Stomach (tissue), 4 donors: ENCODE measurements around the gene CENPX.

Experiments
- EP300 ChIP-seq: sonication (generic); formaldehyde crosslinking; IDR thresholded peaks from one replicate; pipeline ENCODE4 v1.6.1; 2017; ENCODE audit warnings: antibody characterized with exemption
- POLR2A ChIP-seq, 4 donors: fragments of 450-650 bp; IDR thresholded peaks; one replicate each; pipeline ENCODE4 v1.6.1; 2016; ENCODE audit warnings: antibody characterized with exemption in 4 of 4, control low read depth in 2 of 4, mild to moderate bottlenecking in 1 of 4, moderate library complexity in 1 of 4
- POLR2AphosphoS5 ChIP-seq, 3 donors: sonication (generic); formaldehyde crosslinking; IDR thresholded peaks; one replicate each; pipeline ENCODE4 v1.6.1; 2016; ENCODE audit warnings: antibody characterized with exemption in 3 of 3
- TF ChIP-seq, protein P1 (sequence below), 7 experiments: fragments of 450-650 bp in 4 of 7; fragments of 200-600 bp in 3 of 7; sonication (generic) in 3 of 7; IDR thresholded peaks; one replicate each; pipeline ENCODE4 v1.5.1; 2016 to 2019; ENCODE audit warnings: antibody characterized with exemption in 7 of 7, control low read depth in 2 of 7, mild to moderate bottlenecking in 1 of 7

DNA sequence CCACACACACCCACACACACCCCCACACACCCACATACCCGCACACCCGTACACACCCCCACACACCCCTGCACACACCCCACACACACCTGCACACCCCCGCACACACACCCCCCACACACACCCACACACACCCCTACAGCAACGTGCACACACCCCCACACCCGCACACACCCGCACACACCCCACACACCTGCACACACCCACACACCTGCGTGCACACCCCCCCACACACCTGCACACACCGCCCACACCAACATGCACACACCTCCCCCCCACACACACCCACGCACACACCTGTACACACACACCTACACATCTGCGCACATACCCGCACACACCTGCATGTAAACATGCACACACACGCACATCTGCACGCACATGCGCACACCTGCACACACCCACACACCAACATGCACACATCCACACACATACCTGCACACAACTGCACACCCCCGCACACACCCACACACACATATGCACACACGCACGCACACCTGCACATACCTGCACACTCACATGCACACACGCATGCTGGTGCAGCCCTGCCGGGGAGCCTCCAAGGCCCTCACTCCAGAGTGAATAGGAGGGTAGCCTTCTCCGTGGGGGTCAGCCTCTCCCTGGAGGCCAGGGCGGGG is 37.8 kb downstream of the CENPX start:
- TF ChIP-seq, protein P1, sequence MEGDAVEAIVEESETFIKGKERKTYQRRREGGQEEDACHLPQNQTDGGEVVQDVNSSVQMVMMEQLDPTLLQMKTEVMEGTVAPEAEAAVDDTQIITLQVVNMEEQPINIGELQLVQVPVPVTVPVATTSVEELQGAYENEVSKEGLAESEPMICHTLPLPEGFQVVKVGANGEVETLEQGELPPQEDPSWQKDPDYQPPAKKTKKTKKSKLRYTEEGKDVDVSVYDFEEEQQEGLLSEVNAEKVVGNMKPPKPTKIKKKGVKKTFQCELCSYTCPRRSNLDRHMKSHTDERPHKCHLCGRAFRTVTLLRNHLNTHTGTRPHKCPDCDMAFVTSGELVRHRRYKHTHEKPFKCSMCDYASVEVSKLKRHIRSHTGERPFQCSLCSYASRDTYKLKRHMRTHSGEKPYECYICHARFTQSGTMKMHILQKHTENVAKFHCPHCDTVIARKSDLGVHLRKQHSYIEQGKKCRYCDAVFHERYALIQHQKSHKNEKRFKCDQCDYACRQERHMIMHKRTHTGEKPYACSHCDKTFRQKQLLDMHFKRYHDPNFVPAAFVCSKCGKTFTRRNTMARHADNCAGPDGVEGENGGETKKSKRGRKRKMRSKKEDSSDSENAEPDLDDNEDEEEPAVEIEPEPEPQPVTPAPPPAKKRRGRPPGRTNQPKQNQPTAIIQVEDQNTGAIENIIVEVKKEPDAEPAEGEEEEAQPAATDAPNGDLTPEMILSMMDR (IDR thresholded peaks at IDR 0.05), result no peak
- TF ChIP-seq POLR2AphosphoS5 (IDR thresholded peaks at IDR 0.05), result no peak
- TF ChIP-seq EP300, result no peak
- TF ChIP-seq POLR2A (IDR thresholded peaks at IDR 0.05), result no peak
